NB4 (cell line): ENCODE data around the gene LRP1B.

ENCODE experiments used
- DNase-seq: peaks from one replicate; pipeline ENCODE4 v3.0.0; 2010; ENCODE audit warnings: low read depth
- H3K4me3 ChIP-seq: one replicate; pipeline ENCODE4 v1.5.1; 2011; ENCODE audit warnings: mild to moderate bottlenecking, low read depth, low read length, moderate library complexity
- MYC ChIP-seq: IDR thresholded peaks from 2 replicates; pipeline ENCODE4 v1.6.1; 2011; ENCODE audit warnings: low read depth, low read length
- POLR2A ChIP-seq: IDR thresholded peaks from 2 replicates; pipeline ENCODE4 v1.6.1; 2011; ENCODE audit warnings: mild to moderate bottlenecking; ENCODE audit not compliant: insufficient read length; ENCODE audit errors: extremely low read depth
- TF ChIP-seq, protein P1 (sequence below): IDR thresholded peaks from one replicate; pipeline ENCODE4 v1.5.1; 2012; ENCODE audit warnings: low read depth, low read length
- TF ChIP-seq, protein P2 (sequence below): IDR thresholded peaks from 2 replicates; pipeline ENCODE4 v1.6.1; 2011; ENCODE audit warnings: low read depth, low read length

The LRP1B gene

DNA sequence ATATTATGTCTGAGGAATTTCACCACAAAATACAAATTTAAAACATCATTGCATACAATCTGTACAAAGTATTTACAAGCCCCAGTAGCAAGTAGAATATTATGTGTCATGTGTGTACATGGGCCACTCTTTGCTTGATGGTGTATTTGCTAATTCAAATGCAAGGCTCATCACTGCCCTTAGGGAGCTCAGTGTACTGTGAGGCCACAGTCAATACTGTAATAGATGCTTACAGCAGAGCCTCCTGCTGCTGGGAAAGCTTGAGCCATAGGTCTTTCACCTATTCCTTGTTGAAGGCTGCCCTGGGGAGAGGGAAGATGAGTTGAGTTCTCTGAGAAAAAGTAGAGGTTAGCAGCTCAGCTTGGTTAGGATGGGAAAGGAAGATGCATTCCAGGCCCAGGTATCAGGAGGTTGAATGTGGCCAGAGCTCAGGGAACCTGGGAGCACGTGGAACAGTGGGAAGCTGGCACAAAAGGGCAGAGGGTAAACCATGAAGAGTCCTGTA lies 189.6 kb downstream of the LRP1B start:
- no peak overlapping the region for H3K4me3 ChIP-seq
- TF ChIP-seq, protein P1, sequence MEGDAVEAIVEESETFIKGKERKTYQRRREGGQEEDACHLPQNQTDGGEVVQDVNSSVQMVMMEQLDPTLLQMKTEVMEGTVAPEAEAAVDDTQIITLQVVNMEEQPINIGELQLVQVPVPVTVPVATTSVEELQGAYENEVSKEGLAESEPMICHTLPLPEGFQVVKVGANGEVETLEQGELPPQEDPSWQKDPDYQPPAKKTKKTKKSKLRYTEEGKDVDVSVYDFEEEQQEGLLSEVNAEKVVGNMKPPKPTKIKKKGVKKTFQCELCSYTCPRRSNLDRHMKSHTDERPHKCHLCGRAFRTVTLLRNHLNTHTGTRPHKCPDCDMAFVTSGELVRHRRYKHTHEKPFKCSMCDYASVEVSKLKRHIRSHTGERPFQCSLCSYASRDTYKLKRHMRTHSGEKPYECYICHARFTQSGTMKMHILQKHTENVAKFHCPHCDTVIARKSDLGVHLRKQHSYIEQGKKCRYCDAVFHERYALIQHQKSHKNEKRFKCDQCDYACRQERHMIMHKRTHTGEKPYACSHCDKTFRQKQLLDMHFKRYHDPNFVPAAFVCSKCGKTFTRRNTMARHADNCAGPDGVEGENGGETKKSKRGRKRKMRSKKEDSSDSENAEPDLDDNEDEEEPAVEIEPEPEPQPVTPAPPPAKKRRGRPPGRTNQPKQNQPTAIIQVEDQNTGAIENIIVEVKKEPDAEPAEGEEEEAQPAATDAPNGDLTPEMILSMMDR: no peak
- TF ChIP-seq, protein P2, sequence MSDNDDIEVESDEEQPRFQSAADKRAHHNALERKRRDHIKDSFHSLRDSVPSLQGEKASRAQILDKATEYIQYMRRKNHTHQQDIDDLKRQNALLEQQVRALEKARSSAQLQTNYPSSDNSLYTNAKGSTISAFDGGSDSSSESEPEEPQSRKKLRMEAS: no peak
- TF ChIP-seq POLR2A (no peak), MYC (no peak)
- no peak for DNase-seq

DNA sequence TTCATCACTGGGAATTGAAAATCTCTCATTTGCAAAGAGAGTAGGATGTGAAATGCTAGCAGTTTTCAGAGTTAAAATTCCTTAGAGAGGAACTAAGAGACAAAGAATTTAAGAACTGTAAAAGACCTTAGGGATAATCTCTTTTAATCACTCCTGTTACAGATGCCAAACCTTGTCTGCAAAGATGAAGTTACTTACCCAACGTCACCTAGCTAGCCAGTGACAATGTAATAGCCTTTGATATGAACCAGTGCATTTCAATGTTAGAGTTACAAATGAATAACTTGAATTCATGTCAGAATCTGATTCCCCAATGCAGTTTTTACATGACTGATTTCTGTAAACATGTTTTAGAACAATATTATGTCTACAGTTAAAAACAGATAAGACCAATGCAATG lies 190.1 kb downstream of the LRP1B start:
- TF ChIP-seq MYC (no peak), POLR2A (no peak)
- TF ChIP-seq, protein P1: no peak
- TF ChIP-seq, protein P2: no peak
- H3K4me3 ChIP-seq: no peak overlapping the region
- DNase-seq: no peak

DNA sequence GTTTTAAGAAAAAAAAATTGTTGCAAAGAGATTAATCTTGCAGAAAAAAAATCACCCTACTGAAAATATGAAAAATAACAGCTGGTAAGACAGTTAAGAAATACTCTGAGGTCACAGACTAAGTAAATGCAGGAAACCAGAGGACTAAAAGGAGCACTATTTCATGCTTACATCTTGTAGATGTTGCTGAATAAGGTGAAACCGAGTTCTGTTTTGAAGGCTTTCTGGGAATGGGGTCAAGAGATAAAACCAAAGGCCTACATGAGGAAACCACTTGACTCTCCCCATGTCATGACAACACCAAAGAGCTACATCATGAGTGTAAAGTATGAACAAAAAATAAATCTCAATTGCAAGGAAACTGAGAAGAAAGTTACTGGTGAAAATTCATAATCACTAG lies 197.6 kb downstream of the LRP1B start:
- no peak overlapping the region for H3K4me3 ChIP-seq
- TF ChIP-seq, protein P1: no peak
- TF ChIP-seq, protein P2: no peak
- no peak for TF ChIP-seq POLR2A
- TF ChIP-seq MYC: no peak

DNA sequence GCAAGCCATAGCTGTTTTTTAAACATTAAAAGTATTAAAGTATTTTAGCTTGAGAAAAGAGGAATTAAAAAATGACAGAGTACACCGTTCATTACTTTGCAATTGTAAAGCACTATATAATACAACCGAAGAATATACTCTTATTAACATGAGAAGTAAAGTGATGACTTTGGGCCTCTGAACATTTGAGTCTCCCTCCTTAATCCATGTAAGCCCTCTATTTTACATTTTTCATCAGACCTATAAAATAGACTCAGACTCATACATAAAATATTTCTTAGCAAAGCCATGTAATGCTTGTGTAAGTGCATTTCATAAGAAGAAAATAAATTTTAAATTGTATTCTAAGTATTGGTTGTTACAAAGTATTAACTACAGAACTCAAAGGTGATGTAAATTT lies 198.6 kb downstream of the LRP1B start:
- TF ChIP-seq POLR2A: no peak
- TF ChIP-seq, protein P1: no peak
- TF ChIP-seq, protein P2: no peak
- H3K4me3 ChIP-seq: no peak overlapping the region

More for the DNA sequence above, 197.6 kb downstream of the LRP1B start:
- DNase-seq: no peak

DNA sequence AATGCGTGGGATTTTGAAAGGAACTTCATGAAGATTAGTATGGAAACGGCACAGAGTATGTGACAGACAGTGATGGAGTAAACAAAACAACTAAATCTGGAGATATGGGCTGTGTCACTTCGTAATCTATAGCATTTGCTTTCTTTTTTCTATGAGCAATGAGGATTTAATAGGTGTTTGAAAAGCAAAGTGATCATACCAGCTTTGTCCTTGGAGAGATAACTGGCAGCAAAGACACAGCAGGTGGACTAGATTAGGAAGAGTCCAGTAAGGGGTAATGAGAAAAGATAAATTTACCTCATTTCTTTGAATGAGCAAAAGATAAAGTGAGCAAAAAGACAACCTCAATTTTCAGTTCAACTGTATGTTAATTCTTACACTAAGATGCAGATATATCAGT lies 199.0 kb downstream of the LRP1B start:
- no peak overlapping the region for H3K4me3 ChIP-seq
- no peak for TF ChIP-seq POLR2A
- TF ChIP-seq, protein P2: no peak
- TF ChIP-seq, protein P1: no peak
- no peak for TF ChIP-seq MYC
- DNase-seq: no peak

More for the DNA sequence above, 198.6 kb downstream of the LRP1B start:
- DNase-seq: no peak
